ENCODE data around the gene GSK3B. TPM values are rescaled to one million over a fixed set of nuclear protein-coding genes. Genes with fewer than 3 reads are reported as not detected.

Gene GSK3B
- total and polyA plus RNA-seq, 2 donors (not counting 1 experiment from before 2014, with no cell fraction given): 37.3 to 44.8 TPM

GRCh38 chr3:120080836-120081235 lies 13.4 kb downstream of the GSK3B start:
- no peak overlapping the region for H3K4me3 ChIP-seq (replicated peaks in 1 of 4; ENCODE audit: control extremely low read depth in 1 of 4, insufficient read depth in 1 of 4, low read depth in 3 of 4, low read length in 4 of 4)
- H3K4me2 ChIP-seq (ENCODE audit: extremely low read depth, insufficient read depth, low read length): no peak overlapping the region
- no peaks in the 10 kb centered on the region for H4K20me1 ChIP-seq (ENCODE audit: control insufficient read depth, extremely low read depth, insufficient read depth, low read length)
- H3K9me3 ChIP-seq (ENCODE audit: control insufficient read depth, insufficient read depth, low read depth, low read length): no peaks in the 10 kb centered on the region
- DNase-seq (ENCODE audit: low read depth in 2 of 2): no peak
- H3K9ac ChIP-seq (ENCODE audit: insufficient read depth, low read length): no peak overlapping the region
- H3K36me3 ChIP-seq (ENCODE audit: control insufficient read depth, insufficient read depth, low read length): no peaks in the 10 kb centered on the region
- H3K27me3 ChIP-seq (ENCODE audit: control insufficient read depth, insufficient read depth, low read length): no peaks in the 10 kb centered on the region
- H3K27ac ChIP-seq (ENCODE audit: insufficient read depth, low read length): no peak overlapping the region
- H3K4me1 ChIP-seq (ENCODE audit: control insufficient read depth, extremely low read depth, insufficient read depth, low read length): no peaks in the 10 kb centered on the region
- no peak overlapping the region for H2AFZ ChIP-seq (ENCODE audit: low read length)
- peaks cover 88% of the 10 kb centered on the region for H3K79me2 ChIP-seq (ENCODE audit: control insufficient read depth, insufficient read depth, low read length)
- no peak for TF ChIP-seq CTCF (conservative IDR thresholded peaks at IDR 0.05 in 1 of 2, IDR thresholded peaks at IDR 0.05 in 1 of 2; ENCODE audit: low read depth in 1 of 2, low read length in 2 of 2)
- no peak for TF ChIP-seq EZH2 (IDR thresholded peaks at IDR 0.05; ENCODE audit: low read length, missing control alignments)

GRCh38 chr3:120077731-120078130 lies 16.5 kb downstream of the GSK3B start:
- Histone ChIP-seq H3K9ac (ENCODE audit: insufficient read depth, low read length) (no peak overlapping the region), H3K9me3 (ENCODE audit: control insufficient read depth, insufficient read depth, low read depth, low read length) (no peaks in the 10 kb centered on the region), H4K20me1 (ENCODE audit: control insufficient read depth, extremely low read depth, insufficient read depth, low read length) (no peaks in the 10 kb centered on the region), H3K36me3 (ENCODE audit: control insufficient read depth, insufficient read depth, low read length) (no peaks in the 10 kb centered on the region), H3K4me1 (ENCODE audit: control insufficient read depth, extremely low read depth, insufficient read depth, low read length) (no peaks in the 10 kb centered on the region), H3K4me3 (replicated peaks in 1 of 4; ENCODE audit: control extremely low read depth in 1 of 4, insufficient read depth in 1 of 4, low read depth in 3 of 4, low read length in 4 of 4) (no peak overlapping the region), H3K27me3 (ENCODE audit: control insufficient read depth, insufficient read depth, low read length) (no peaks in the 10 kb centered on the region), H2AFZ (ENCODE audit: low read length) (no peak overlapping the region), H3K4me2 (ENCODE audit: extremely low read depth, insufficient read depth, low read length) (no peak overlapping the region), H3K27ac (ENCODE audit: insufficient read depth, low read length) (no peak overlapping the region), H3K79me2 (ENCODE audit: control insufficient read depth, insufficient read depth, low read length) (peaks cover 88% of the 10 kb centered on the region)
- TF ChIP-seq EZH2 (IDR thresholded peaks at IDR 0.05; ENCODE audit: low read length, missing control alignments) (no peak), CTCF (conservative IDR thresholded peaks at IDR 0.05 in 1 of 2, IDR thresholded peaks at IDR 0.05 in 1 of 2; ENCODE audit: low read depth in 1 of 2, low read length in 2 of 2) (no peak)
- no peak for DNase-seq (ENCODE audit: low read depth in 2 of 2)

- H2AFZ ChIP-seq (ENCODE audit: low read length): no peak overlapping the region
- no peak overlapping the region for H3K4me2 ChIP-seq (ENCODE audit: extremely low read depth, insufficient read depth, low read length)
- no peak overlapping the region for H3K9ac ChIP-seq (ENCODE audit: insufficient read depth, low read length)
- H3K27ac ChIP-seq (ENCODE audit: insufficient read depth, low read length): no peak overlapping the region
- peaks cover 86% of the 10 kb centered on the region for H3K79me2 ChIP-seq (ENCODE audit: control insufficient read depth, insufficient read depth, low read length)
- H3K36me3 ChIP-seq (ENCODE audit: control insufficient read depth, insufficient read depth, low read length): no peaks in the 10 kb centered on the region
- TF ChIP-seq CTCF (conservative IDR thresholded peaks at IDR 0.05 in 1 of 2, IDR thresholded peaks at IDR 0.05 in 1 of 2; ENCODE audit: low read depth in 1 of 2, low read length in 2 of 2): no peak
- no peak for DNase-seq (ENCODE audit: low read depth in 2 of 2)
- peaks cover 3% of the 10 kb centered on the region for H4K20me1 ChIP-seq (ENCODE audit: control insufficient read depth, extremely low read depth, insufficient read depth, low read length)
- H3K9me3 ChIP-seq (ENCODE audit: control insufficient read depth, insufficient read depth, low read depth, low read length): no peaks in the 10 kb centered on the region
- H3K4me3 ChIP-seq (replicated peaks in 1 of 4; ENCODE audit: control extremely low read depth in 1 of 4, insufficient read depth in 1 of 4, low read depth in 3 of 4, low read length in 4 of 4): no peak overlapping the region
- no peaks in the 10 kb centered on the region for H3K4me1 ChIP-seq (ENCODE audit: control insufficient read depth, extremely low read depth, insufficient read depth, low read length)
- H3K27me3 ChIP-seq (ENCODE audit: control insufficient read depth, insufficient read depth, low read length): no peaks in the 10 kb centered on the region
Measured at GRCh38 chr3:120072867-120073525, 21.3 kb downstream of the GSK3B start.

Data from fibroblast of lung (primary cell).